ENCODE data around the gene MRPS30. TPM values are rescaled to one million over a fixed set of nuclear protein-coding genes. Genes with fewer than 3 reads are reported as not detected.

MRPS30 gene
- total and polyA plus RNA-seq, 10 of the 15 experiments (the other 5 are each of a cell fraction or from before 2014, with no cell fraction given): 18.5 to 99.2 (median 61.8) TPM

- H3K9me3 ChIP-seq (replicated peaks; ENCODE audit: control insufficient read depth, insufficient read depth, low read length): no peaks in the 10 kb centered on the region; the same call in 2 of the 3 replicates
- SMC1A ChIA-PET (ENCODE audit: uncharacterized antibody, unreplicated experiment): no interaction called here
- H3K9ac ChIP-seq (ENCODE audit: control insufficient read depth, insufficient read depth, low read length): no peak overlapping the region
- RAD21 ChIA-PET (ENCODE audit: unreplicated experiment): no interaction called here
- POLR2A ChIA-PET: no interaction called here
- H3K36me3 ChIP-seq (ENCODE audit: control insufficient read depth in 2 of 2, insufficient read depth in 2 of 2, low read length in 1 of 2): no peaks in the 10 kb centered on the region
- no peak overlapping the region for H3K4me3 ChIP-seq
- H3K27me3 ChIP-seq (replicated peaks in 1 of 2; ENCODE audit: control insufficient read depth in 2 of 2, insufficient read depth in 2 of 2, low read length in 1 of 2): no peaks in the 10 kb centered on the region
- no peaks in the 10 kb centered on the region for H3K79me2 ChIP-seq (ENCODE audit: control insufficient read depth, insufficient read depth, low read length)
- H3K27ac ChIP-seq (ENCODE audit: control insufficient read depth, insufficient read depth): no peak overlapping the region
- 93% methylated on average over 1 of the region's 1 CpG for WGBS (ENCODE audit: insufficient coverage, insufficient replicate concordance, low lambda C conversion rate, missing lambda C conversion rate)
- DNase-seq (ENCODE audit: low read depth, low spot score) (no peak), ATAC-seq (no peak), FAIRE-seq (no peak)
- intact Hi-C loops (cut with micrococcal nuclease; ENCODE audit: unreplicated experiment) (no loop called here), in situ Hi-C loops (cut with MboI) (no loop called here)
- TF ChIP-seq MTA2 (IDR thresholded peaks at IDR 0.05; ENCODE audit: low read depth) (no peak), SIX5 (IDR thresholded peaks at IDR 0.05; ENCODE audit: low read depth, low read length, severe bottlenecking) (no peak), JUND (IDR thresholded peaks at IDR 0.05; ENCODE audit: low read depth, low read length) (no peak), YY1 (IDR thresholded peaks at IDR 0.05; ENCODE audit: low read depth, low read length) (no peak), CTCF (IDR thresholded peaks at IDR 0.05 in 2 of 3, conservative IDR thresholded peaks at IDR 0.05 in 1 of 3; ENCODE audit: control insufficient read depth in 2 of 3, extremely low read depth in 1 of 3, insufficient read depth in 1 of 3, low read depth in 3 of 3, low read length in 3 of 3) (no peak), POLR2A (IDR thresholded peaks at IDR 0.05; ENCODE audit: low read depth, low read length) (no peak)
- H4K20me1 ChIP-seq (ENCODE audit: control insufficient read depth, insufficient read depth): no peaks in the 10 kb centered on the region
- no peak overlapping the region for H2AFZ ChIP-seq (ENCODE audit: control insufficient read depth, low read depth, low read length)
- no peaks in the 10 kb centered on the region for H3K4me1 ChIP-seq (ENCODE audit: control insufficient read depth, insufficient read depth, low read length)
- no TSS peak for BruUV-seq (replicated peaks)
- CTCF ChIA-PET: interaction anchor here (0.6 kb wide), 1 partner anchor 12 kb away, joined by 3 read pairs; no protein-coding TSS in a partner anchor
- H3K4me2 ChIP-seq (ENCODE audit: control insufficient read depth, insufficient read depth): no peak overlapping the region
Observed at GRCh38 chr5:44844744-44845143, 36.0 kb downstream of the MRPS30 start.

- no peak for FAIRE-seq
- no TSS peak for BruUV-seq (replicated peaks)
- POLR2A ChIA-PET: no interaction called here
- Histone ChIP-seq H3K4me2 (ENCODE audit: control insufficient read depth, insufficient read depth) (no peak overlapping the region), H2AFZ (ENCODE audit: control insufficient read depth, low read depth, low read length) (no peak overlapping the region), H3K9ac (ENCODE audit: control insufficient read depth, insufficient read depth, low read length) (no peak overlapping the region), H3K27me3 (replicated peaks in 1 of 2; ENCODE audit: control insufficient read depth in 2 of 2, insufficient read depth in 2 of 2, low read length in 1 of 2) (no peaks in the 10 kb centered on the region), H3K4me3 (no peak overlapping the region), H3K4me1 (ENCODE audit: control insufficient read depth, insufficient read depth, low read length) (no peaks in the 10 kb centered on the region), H4K20me1 (ENCODE audit: control insufficient read depth, insufficient read depth) (no peaks in the 10 kb centered on the region), H3K36me3 (ENCODE audit: control insufficient read depth in 2 of 2, insufficient read depth in 2 of 2, low read length in 1 of 2) (no peaks in the 10 kb centered on the region), H3K79me2 (ENCODE audit: control insufficient read depth, insufficient read depth, low read length) (no peaks in the 10 kb centered on the region), H3K9me3 (replicated peaks; ENCODE audit: control insufficient read depth, insufficient read depth, low read length) (no peaks in the 10 kb centered on the region), H3K27ac (ENCODE audit: control insufficient read depth, insufficient read depth) (no peak overlapping the region)
- ATAC-seq: no peak
- 43% methylated on average over 4 of the region's 4 CpGs for WGBS (ENCODE audit: insufficient coverage, insufficient replicate concordance, low lambda C conversion rate, missing lambda C conversion rate)
- intact Hi-C loops (cut with micrococcal nuclease; ENCODE audit: unreplicated experiment) (no loop called here), in situ Hi-C loops (cut with MboI) (no loop called here)
- CTCF ChIA-PET: no interaction called here
- SMC1A ChIA-PET (ENCODE audit: uncharacterized antibody, unreplicated experiment): interaction anchor here (1.6 kb wide), 1 partner anchor 27 kb away, joined by 4 read pairs; no protein-coding TSS in a partner anchor
- RAD21 ChIA-PET (ENCODE audit: unreplicated experiment): interaction anchor here (1.4 kb wide), 1 partner anchor 10 kb away, joined by 3 read pairs; no protein-coding TSS in a partner anchor
- DNase-seq (ENCODE audit: low read depth, low spot score): no peak
- TF ChIP-seq NKRF (conservative IDR thresholded peaks at IDR 0.05) (no peak), KAT2A (conservative IDR thresholded peaks at IDR 0.05; ENCODE audit: control insufficient read depth, low read depth, low read length) (no peak), ELK1 (IDR thresholded peaks at IDR 0.05; ENCODE audit: low read depth, low read length) (no peak), ZBED1 (IDR thresholded peaks at IDR 0.05; ENCODE audit: borderline replicate concordance) (no peak), RBBP5 (conservative IDR thresholded peaks at IDR 0.05) (no peak), CBX5 (IDR thresholded peaks at IDR 0.05; ENCODE audit: low read depth) (no peak), NFIC (IDR thresholded peaks at IDR 0.05; ENCODE audit: low read depth, low read length) (no peak), MTA3 (IDR thresholded peaks at IDR 0.05; ENCODE audit: borderline replicate concordance, low read length) (no peak), CEBPB (IDR thresholded peaks at IDR 0.05; ENCODE audit: borderline replicate concordance in 1 of 2, low read depth in 2 of 2, low read length in 2 of 2) (no peak)
Observed at GRCh38 chr5:44845777-44846176, 37.0 kb downstream of the MRPS30 start.

Data from GM12878 (cell line).